Jurkat, Clone E6-1 (cell line): Measurements from ENCODE around the gene IGSF9B.

ENCODE experiments used
- DNase-seq: peaks from one replicate; pipeline ENCODE4 v3.0.0-alpha.2; 2011; ENCODE audit warnings: low read depth, low spot score
- H3K4me3 ChIP-seq: 2 replicates; pipeline ENCODE4 v1.5.1; 2011; ENCODE audit warnings: mild to moderate bottlenecking, low read length, control low read depth, moderate library complexity

Gene IGSF9B

GRCh38 chr11:133907841-133908241, 48.9 kb downstream of the IGSF9B start:
- H3K4me3 ChIP-seq, result no peak overlapping the region
- DNase-seq, result no peak

GRCh38 chr11:133907216-133907615, 49.6 kb downstream of the IGSF9B start:
- no peak overlapping the region for H3K4me3 ChIP-seq
- no peak for DNase-seq

GRCh38 chr11:133906746-133907145, 50.0 kb downstream of the IGSF9B start:
- no peak for DNase-seq
- H3K4me3 ChIP-seq, result no peak overlapping the region

DNA sequence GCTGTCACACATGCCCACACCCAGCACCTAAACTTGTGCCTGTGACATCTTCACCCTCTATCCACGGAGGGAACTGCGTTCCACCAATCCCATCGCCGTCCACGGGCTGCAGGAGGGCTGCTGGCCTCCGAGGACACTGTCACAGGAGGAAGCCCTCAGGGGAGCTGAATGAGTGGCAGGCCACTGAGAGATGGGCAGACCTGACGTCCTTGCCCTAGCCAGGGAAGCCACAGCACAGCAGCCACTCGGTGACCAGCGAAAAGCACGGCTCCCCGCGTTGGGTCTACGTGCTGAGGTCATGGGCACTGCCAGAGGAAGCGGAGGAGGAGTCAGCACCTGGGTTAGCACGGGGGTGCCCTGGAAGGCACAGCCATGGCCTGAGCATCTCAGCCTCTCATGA, 50.5 kb downstream of the IGSF9B start:
- no peak overlapping the region for H3K4me3 ChIP-seq
- DNase-seq, result no peak

- DNase-seq, result no peak
- no peak overlapping the region for H3K4me3 ChIP-seq
These were observed 51.1 kb downstream of the IGSF9B start for GRCh38 chr11:133905677-133906156.

GRCh38 chr11:133904818-133905515, 51.8 kb downstream of the IGSF9B start:
- DNase-seq, result no peak
- no peak overlapping the region for H3K4me3 ChIP-seq

GRCh38 chr11:133903875-133904817, 52.6 kb downstream of the IGSF9B start:
- no peak for DNase-seq

GRCh38 chr11:133903056-133903455, 53.7 kb downstream of the IGSF9B start:
- no peak overlapping the region for H3K4me3 ChIP-seq
- no peak for DNase-seq

More at GRCh38 chr11:133903875-133904817, 52.6 kb downstream of the IGSF9B start:
- no peak overlapping the region for H3K4me3 ChIP-seq

DNA sequence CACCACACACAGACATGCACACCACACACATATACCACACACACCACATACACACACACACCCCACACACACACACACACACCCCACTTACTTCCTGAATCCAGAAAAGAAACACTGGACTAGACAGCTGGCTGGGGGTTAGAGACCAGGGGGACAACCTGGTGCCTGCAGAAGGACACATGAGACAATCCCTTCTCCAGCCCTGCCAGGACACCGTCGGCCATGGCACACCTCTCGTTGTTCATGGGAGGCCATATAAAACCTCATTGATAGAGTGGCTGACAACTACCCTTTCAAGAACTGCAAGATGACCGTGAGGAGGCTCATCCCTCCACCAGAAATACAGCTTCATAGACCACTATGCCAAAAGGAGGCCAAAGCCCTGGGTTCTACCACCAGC, 54.3 kb downstream of the IGSF9B start:
- no peak overlapping the region for H3K4me3 ChIP-seq
- no peak for DNase-seq

DNA sequence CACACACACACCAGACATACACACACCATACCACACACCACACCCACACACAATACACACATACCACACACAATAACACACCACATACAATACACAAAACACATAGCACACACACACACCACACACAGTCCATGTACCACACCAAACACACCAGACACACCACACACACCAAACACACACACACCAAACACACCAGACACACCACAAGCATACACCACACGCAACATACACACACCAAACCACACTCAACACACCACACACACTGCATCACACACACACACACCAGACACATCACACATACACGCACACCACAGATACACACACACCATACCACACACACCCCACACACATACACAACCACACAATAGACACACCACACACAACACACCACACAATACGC, 54.8 kb downstream of the IGSF9B start:
- H3K4me3 ChIP-seq, result no peak overlapping the region
- DNase-seq, result no peak

- no peak for DNase-seq
- H3K4me3 ChIP-seq, result no peak overlapping the region
These were observed 55.5 kb downstream of the IGSF9B start for GRCh38 chr11:133901316-133901715.

GRCh38 chr11:133900176-133901105, 56.3 kb downstream of the IGSF9B start:
- H3K4me3 ChIP-seq, result no peak overlapping the region
- DNase-seq, result no peak

- no peak for DNase-seq
These were observed 58.0 kb downstream of the IGSF9B start for GRCh38 chr11:133898770-133899115.

DNA sequence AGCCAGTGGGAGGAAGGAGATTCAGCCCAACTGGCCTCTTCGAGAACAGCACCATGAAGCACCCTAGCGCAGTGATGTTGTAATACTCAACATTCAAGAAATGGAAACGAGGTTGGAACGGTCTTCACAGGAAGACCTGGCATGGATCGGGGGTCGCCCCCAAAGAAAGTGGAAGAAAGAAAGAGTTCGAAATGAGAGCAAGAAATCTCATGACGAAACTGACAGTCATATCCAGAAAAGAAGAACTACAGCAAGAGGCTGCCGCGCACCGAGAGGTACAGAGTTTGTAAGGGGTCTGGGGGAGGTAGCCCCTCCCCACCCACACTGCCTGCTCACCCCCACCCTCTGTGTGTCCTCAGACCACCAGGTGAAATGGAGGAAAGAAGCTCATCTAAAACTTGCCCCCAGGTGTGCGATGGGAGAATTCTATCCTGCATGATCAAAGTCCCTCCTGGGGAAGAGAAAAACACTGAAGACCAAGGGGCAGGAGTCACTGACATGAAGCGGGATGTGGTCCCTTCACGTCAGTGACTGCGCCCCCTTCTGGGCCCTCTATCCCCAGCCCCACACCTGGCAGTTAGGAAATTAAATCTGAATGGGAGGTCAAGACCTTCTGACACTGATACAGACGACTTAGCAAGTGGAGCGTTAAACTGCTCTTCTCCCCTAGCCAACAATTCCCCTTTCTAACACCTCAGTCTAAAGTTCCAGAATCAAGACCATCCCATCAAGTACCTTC, 58.6 kb downstream of the IGSF9B start:
- no peak overlapping the region for H3K4me3 ChIP-seq
- no peak for DNase-seq

More at GRCh38 chr11:133898770-133899115, 58.0 kb downstream of the IGSF9B start:
- no peak overlapping the region for H3K4me3 ChIP-seq

DNA sequence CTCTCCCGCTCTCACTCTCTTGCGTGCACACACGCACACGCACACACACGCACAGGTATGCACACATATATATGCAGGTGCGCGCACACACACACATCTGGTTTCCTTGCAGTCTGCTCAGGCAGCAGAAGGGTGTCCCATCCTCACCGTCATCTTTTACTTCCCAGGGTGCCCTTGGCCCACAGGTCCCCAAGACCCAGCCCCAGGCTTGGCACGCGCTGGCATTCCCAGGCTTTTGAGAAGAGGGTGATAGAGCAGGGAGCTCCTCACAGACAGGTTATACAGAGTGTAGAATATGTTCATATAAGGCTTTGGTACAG, 59.5 kb downstream of the IGSF9B start:
- no peak overlapping the region for H3K4me3 ChIP-seq

DNA sequence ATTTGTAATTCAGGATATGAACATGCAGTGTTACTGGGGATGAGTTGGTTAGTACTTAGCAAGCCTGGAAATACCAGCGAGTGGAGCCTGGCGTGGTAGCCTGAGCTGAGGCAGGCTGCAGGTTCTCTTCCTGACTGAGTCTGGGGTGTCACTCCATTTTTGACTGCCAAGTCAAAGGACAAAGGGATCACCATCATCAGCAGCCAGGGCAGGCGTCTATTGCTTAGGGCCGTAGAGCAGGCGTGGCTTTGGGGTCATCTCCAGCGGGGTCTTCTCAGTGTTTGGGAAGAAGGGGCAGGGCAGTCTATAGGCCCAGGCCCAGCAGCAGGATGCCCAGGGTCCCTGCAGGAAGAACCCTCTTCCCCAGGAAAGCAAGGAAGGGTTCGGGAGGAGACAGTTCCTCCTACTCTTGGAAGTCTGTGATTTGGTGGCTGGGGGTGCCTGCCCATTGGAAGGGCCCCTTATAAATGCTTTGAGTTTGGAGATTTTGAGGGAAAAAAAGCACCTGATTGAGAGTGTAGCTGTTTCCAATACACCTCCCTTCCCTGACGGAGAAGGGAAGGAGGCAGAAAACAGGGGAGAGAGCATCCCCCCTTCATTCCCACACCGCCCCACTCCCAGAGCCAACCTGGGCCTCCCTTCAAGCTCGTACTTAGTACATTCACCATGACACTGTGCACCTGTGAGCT, 60.0 kb downstream of the IGSF9B start:
- no peak overlapping the region for H3K4me3 ChIP-seq
- no peak for DNase-seq

More for the DNA sequence above, 59.5 kb downstream of the IGSF9B start:
- DNase-seq, result no peak

GRCh38 chr11:133896028-133896427, 60.7 kb downstream of the IGSF9B start:
- DNase-seq, result no peak
- H3K4me3 ChIP-seq, result no peak overlapping the region

DNA sequence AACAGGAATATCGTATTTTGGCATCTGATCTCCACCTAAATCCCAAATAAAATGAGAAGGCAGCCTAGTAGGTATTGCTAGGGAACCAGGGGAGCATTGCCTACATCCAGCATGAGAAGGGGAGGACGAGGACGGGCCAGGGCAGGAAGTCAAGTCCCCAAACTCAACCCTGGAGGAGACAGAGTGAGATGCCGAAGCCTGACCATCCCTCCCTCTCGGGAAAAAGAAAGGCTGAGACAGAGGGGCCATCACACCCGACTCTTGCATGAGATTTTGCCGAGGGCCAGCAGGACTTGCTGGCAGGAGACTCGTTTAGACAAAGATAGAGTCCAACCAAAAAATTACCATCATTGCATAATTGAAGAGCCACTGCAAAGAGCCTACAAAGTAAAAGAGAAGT, 61.2 kb downstream of the IGSF9B start:
- DNase-seq, result no peak
- H3K4me3 ChIP-seq, result no peak overlapping the region
